Loucy (cell line): Measurements from ENCODE around the gene CCDC73.
A peak's percentile ranks its signal among the peaks of the same experiment; 100 is the strongest.

ENCODE experiments used
- H2AFZ ChIP-seq: fragments of 200-600 bp; sonication (generic); 2 replicates; pipeline ENCODE4 v1.6.0; 2016; ENCODE audit warnings: antibody characterized with exemption, mild to moderate bottlenecking, low read length, moderate library complexity
- H3F3A ChIP-seq: fragments of 200-600 bp; 2 replicates; pipeline ENCODE4 v1.6.0; 2016; ENCODE audit warnings: antibody characterized with exemption, low read depth, mild to moderate bottlenecking
- H3K27me3 ChIP-seq: fragments of 200-600 bp; sonication (generic); 2 replicates; pipeline ENCODE4 v1.6.1; 2014; ENCODE audit warnings: low read length, mild to moderate bottlenecking; ENCODE audit not compliant: insufficient read depth, poor library complexity, severe bottlenecking
- H3K36me3 ChIP-seq: fragments of 200-600 bp; sonication (generic); 2 replicates; pipeline ENCODE4 v1.6.1; 2016; ENCODE audit warnings: low read length; ENCODE audit not compliant: insufficient read depth
- H3K4me1 ChIP-seq: fragments of 200-600 bp; sonication (generic); 2 replicates; pipeline ENCODE4 v1.5.1; 2014; ENCODE audit warnings: low read length, mild to moderate bottlenecking; ENCODE audit not compliant: insufficient read depth, poor library complexity, severe bottlenecking
- H3K4me2 ChIP-seq: fragments of 200-600 bp; sonication (generic); 2 replicates; pipeline ENCODE4 v1.6.0; 2014; ENCODE audit warnings: antibody characterized with exemption, low read length, low read depth, mild to moderate bottlenecking; ENCODE audit not compliant: poor library complexity, severe bottlenecking
- H3K4me3 ChIP-seq: fragments of 200-600 bp; sonication (generic); 2 replicates; pipeline ENCODE4 v1.5.1; 2014; ENCODE audit warnings: low read length, mild to moderate bottlenecking, mixed read lengths; ENCODE audit not compliant: poor library complexity, severe bottlenecking
- H3K79me2 ChIP-seq: fragments of 200-600 bp; sonication (generic); 2 replicates; pipeline ENCODE4 v1.6.1; 2014; ENCODE audit warnings: low read length; ENCODE audit not compliant: insufficient read depth
- H3K9ac ChIP-seq: fragments of 200-600 bp; sonication (generic); 2 replicates; pipeline ENCODE4 v1.6.0; 2014; ENCODE audit warnings: mild to moderate bottlenecking, low read depth, low read length, moderate library complexity; ENCODE audit not compliant: poor library complexity, severe bottlenecking
- H3K9me2 ChIP-seq: fragments of 200-600 bp; sonication (generic); replicated peaks from 2 replicates; pipeline ENCODE4 v1.6.1; 2016; ENCODE audit warnings: low read depth, low read length, mixed read lengths
- H3K9me3 ChIP-seq: fragments of 200-600 bp; sonication (generic); 2 replicates; pipeline ENCODE4 v1.6.1; 2014; ENCODE audit warnings: mild to moderate bottlenecking, antibody characterized with exemption, low read length, low read depth; ENCODE audit not compliant: insufficient read depth
- H4K20me1 ChIP-seq: fragments of 200-600 bp; sonication (generic); 2 replicates; pipeline ENCODE4 v1.6.0; 2014; ENCODE audit warnings: antibody characterized with exemption, low read length, mild to moderate bottlenecking; ENCODE audit not compliant: insufficient read depth, poor library complexity, severe bottlenecking
- EZH2phosphoT487 ChIP-seq: fragments of 200-600 bp; IDR thresholded peaks from 2 replicates; pipeline ENCODE4 v1.6.1; 2018; ENCODE audit warnings: antibody characterized with exemption, mild to moderate bottlenecking, moderate library complexity, borderline replicate concordance
- TF ChIP-seq, protein P1 (sequence below): fragments of 200-600 bp; sonication (generic); conservative IDR thresholded peaks from 2 replicates; pipeline ENCODE4 v1.5.1; 2014; ENCODE audit warnings: mild to moderate bottlenecking, antibody characterized with exemption, low read length

Gene CCDC73

DNA sequence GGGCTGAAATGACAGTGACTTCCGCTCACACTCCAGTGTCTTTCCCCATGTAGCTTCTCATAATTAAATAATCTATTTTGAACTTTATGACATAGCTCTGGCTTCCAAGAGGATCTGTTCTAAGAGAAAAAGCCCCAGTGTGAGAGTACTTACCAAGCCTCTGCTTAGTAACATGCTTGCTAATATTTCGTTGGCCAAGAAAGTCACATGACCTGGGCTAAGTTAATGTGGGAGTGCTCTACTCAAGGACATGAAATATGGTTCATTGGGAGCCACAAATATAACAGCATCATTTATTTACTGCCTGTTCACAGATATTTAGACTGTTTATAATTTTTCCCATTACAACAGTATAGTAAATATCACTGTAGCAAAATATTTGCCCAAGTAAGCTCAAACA is 42.5 kb downstream of the CCDC73 start:
- no peaks in the 10 kb centered on the region for H3K36me3 ChIP-seq

DNA sequence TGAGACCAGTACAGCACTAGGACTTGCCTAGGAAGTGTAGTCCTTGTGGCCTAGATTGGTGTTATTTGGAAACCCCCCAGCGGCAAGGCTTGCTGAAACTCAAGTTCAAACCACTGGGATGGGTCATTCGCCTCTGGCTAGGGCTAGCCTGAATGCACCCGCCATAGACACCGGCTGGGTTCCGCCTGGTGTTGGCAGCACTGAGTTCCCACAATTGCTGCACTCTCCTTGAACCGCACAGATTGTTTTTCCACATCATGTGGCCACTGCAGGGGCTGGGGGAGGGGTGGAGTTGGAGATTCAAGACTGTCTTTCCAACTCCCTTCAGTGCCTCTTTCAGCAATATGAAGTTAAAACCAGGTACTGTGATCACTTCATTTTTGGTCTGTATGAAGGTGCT is 43.1 kb downstream of the CCDC73 start:
- Histone ChIP-seq H3K79me2 (no peaks in the 10 kb centered on the region), H3K4me3 (no peak overlapping the region), H3K4me2 (no peak overlapping the region), H3K36me3 (no peaks in the 10 kb centered on the region), H2AFZ (no peak overlapping the region), H4K20me1 (no peaks in the 10 kb centered on the region), H3K4me1 (no peaks in the 10 kb centered on the region), H3K9me2 (no peaks in the 10 kb centered on the region), H3K9ac (no peak overlapping the region), H3F3A (no peaks in the 10 kb centered on the region), H3K9me3 (no peaks in the 10 kb centered on the region), H3K27me3 (no peaks in the 10 kb centered on the region)
- TF ChIP-seq, protein P1, sequence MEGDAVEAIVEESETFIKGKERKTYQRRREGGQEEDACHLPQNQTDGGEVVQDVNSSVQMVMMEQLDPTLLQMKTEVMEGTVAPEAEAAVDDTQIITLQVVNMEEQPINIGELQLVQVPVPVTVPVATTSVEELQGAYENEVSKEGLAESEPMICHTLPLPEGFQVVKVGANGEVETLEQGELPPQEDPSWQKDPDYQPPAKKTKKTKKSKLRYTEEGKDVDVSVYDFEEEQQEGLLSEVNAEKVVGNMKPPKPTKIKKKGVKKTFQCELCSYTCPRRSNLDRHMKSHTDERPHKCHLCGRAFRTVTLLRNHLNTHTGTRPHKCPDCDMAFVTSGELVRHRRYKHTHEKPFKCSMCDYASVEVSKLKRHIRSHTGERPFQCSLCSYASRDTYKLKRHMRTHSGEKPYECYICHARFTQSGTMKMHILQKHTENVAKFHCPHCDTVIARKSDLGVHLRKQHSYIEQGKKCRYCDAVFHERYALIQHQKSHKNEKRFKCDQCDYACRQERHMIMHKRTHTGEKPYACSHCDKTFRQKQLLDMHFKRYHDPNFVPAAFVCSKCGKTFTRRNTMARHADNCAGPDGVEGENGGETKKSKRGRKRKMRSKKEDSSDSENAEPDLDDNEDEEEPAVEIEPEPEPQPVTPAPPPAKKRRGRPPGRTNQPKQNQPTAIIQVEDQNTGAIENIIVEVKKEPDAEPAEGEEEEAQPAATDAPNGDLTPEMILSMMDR = 0 out of 2 replicates have a peak, but pooled peaks have one; percentile 22
- no peak for TF ChIP-seq EZH2phosphoT487

More for the DNA sequence above, 42.5 kb downstream of the CCDC73 start:
- TF ChIP-seq EZH2phosphoT487 = no peak
- TF ChIP-seq, protein P1 = no peak
- H3K9me3 ChIP-seq = no peaks in the 10 kb centered on the region
- H3K4me3 ChIP-seq = no peak overlapping the region
- no peak overlapping the region for H2AFZ ChIP-seq
- H4K20me1 ChIP-seq = no peaks in the 10 kb centered on the region
- H3K79me2 ChIP-seq = no peaks in the 10 kb centered on the region
- no peaks in the 10 kb centered on the region for H3K9me2 ChIP-seq
- H3K27me3 ChIP-seq = no peaks in the 10 kb centered on the region
- no peaks in the 10 kb centered on the region for H3F3A ChIP-seq
- no peak overlapping the region for H3K4me2 ChIP-seq
- H3K4me1 ChIP-seq = no peaks in the 10 kb centered on the region
- no peak overlapping the region for H3K9ac ChIP-seq

DNA sequence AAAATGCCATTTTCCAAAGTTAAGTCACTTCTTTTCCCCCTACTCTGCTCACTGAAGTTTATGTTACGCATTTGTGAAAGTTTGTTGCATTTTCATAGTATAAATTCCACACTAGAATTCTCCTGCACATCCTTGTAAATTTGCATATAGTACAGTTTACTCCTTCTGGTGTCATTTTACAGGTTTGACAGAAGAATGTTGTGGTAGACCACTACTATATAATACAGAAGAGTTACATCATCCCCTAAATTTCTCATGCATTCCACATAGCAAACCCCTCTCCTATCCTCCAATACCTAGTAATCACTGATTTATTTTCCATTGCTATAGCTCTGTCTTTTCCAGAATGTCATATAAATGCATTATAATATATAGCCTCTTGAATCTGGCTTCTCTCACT is 64.5 kb downstream of the CCDC73 start:
- Histone ChIP-seq H3K36me3 (no peaks in the 10 kb centered on the region), H3F3A (no peaks in the 10 kb centered on the region), H3K9ac (no peak overlapping the region)

More for the DNA sequence above, 64.5 kb downstream of the CCDC73 start:
- no peaks in the 10 kb centered on the region for H3K9me3 ChIP-seq
- no peaks in the 10 kb centered on the region for H4K20me1 ChIP-seq
- no peak overlapping the region for H3K4me2 ChIP-seq
- TF ChIP-seq EZH2phosphoT487 = no peak
- TF ChIP-seq, protein P1 = no peak
- no peaks in the 10 kb centered on the region for H3K79me2 ChIP-seq
- H3K9me2 ChIP-seq = no peaks in the 10 kb centered on the region
- H3K27me3 ChIP-seq = no peaks in the 10 kb centered on the region
- no peaks in the 10 kb centered on the region for H3K4me1 ChIP-seq
- no peak overlapping the region for H2AFZ ChIP-seq
- no peak overlapping the region for H3K4me3 ChIP-seq
